Measurements from ENCODE around the gene BOK. TPM values are rescaled to one million over a fixed set of nuclear protein-coding genes. Genes with fewer than 3 reads are reported as not detected.

The BOK gene
- total RNA-seq, 6 donors from 2014 or later: 42.9 to 143 (median 61.3) TPM

- no peaks in the 10 kb centered on the region for H3K36me3 ChIP-seq
- WGBS, 2 donors: 16 to 32% methylated on average over 23 of the region's 62 CpGs
- peak overlapping the region in 2 of 4 donors; percentile 11 to 80 for H3K27ac ChIP-seq
- no peaks in the 10 kb centered on the region for H3K9me3 ChIP-seq
- peaks cover 0 to 17% (median 4%) of the 10 kb centered on the region in 4 donors for H3K27me3 ChIP-seq
- DNase-seq (peak in 1 of 2 donors; percentile 85), ATAC-seq (ENCODE audit: low FRiP score in 2 of 2) (peak; percentile 1 to 6)
- H3K4me3 ChIP-seq: peak overlapping the region in 3 of 4 donors; percentile 45 to 55 (median 46)
- H3K4me1 ChIP-seq: peaks cover 12 to 35% (median 24%) of the 10 kb centered on the region in 4 donors
- no peak for TF ChIP-seq EP300 (IDR thresholded peaks at IDR 0.05)
- TF ChIP-seq, protein P1, sequence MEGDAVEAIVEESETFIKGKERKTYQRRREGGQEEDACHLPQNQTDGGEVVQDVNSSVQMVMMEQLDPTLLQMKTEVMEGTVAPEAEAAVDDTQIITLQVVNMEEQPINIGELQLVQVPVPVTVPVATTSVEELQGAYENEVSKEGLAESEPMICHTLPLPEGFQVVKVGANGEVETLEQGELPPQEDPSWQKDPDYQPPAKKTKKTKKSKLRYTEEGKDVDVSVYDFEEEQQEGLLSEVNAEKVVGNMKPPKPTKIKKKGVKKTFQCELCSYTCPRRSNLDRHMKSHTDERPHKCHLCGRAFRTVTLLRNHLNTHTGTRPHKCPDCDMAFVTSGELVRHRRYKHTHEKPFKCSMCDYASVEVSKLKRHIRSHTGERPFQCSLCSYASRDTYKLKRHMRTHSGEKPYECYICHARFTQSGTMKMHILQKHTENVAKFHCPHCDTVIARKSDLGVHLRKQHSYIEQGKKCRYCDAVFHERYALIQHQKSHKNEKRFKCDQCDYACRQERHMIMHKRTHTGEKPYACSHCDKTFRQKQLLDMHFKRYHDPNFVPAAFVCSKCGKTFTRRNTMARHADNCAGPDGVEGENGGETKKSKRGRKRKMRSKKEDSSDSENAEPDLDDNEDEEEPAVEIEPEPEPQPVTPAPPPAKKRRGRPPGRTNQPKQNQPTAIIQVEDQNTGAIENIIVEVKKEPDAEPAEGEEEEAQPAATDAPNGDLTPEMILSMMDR (IDR thresholded peaks at IDR 0.05): no peak
- TF ChIP-seq POLR2AphosphoS5 (IDR thresholded peaks at IDR 0.05): no peak
- TF ChIP-seq POLR2A (IDR thresholded peaks at IDR 0.05): no peak
Measured at GRCh38 chr2:241541564-241542277, 16.8 kb upstream of the BOK start.

DNA sequence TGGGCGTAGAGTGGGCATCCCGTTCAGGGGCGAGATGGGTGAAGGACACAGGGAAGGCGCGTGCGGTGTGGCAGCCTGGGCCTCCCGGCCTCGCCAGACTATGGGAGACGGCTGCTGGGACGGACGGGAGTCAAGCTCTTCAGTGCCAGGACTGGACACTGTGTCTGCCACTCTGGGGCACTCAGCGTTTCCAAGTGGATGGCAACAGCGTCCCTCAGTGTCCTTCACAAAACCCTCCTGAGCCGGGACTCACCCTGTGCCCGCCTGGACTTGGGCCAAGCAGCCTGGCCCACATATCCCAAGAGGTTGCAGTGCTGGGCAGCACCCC lies 16.3 kb upstream of the BOK start:
- TF ChIP-seq POLR2A (IDR thresholded peaks at IDR 0.05): peak in 1 of 4 donors; percentile 13
- no peak for TF ChIP-seq EP300 (IDR thresholded peaks at IDR 0.05)
- no peak for TF ChIP-seq POLR2AphosphoS5 (IDR thresholded peaks at IDR 0.05)
- TF ChIP-seq, protein P1 (IDR thresholded peaks at IDR 0.05): no peak
- peaks cover 16 to 41% (median 30%) of the 10 kb centered on the region in 4 donors for H3K4me1 ChIP-seq
- peak overlapping the region in 2 of 4 donors; percentile 45 to 46 for H3K4me3 ChIP-seq
- H3K27ac ChIP-seq: peak overlapping the region in 1 of 4 donors; percentile 80
- ATAC-seq (ENCODE audit: low FRiP score in 2 of 2) (peak; percentile 3 to 54), DNase-seq (peak; percentile 81)
- 69 to 72% methylated on average over 15 of the region's 15 CpGs for WGBS, 2 donors
- no peaks in the 10 kb centered on the region for H3K36me3 ChIP-seq
- H3K27me3 ChIP-seq: peaks cover 0 to 17% (median 4%) of the 10 kb centered on the region in 4 donors
- H3K9me3 ChIP-seq: no peaks in the 10 kb centered on the region

- no peaks in the 10 kb centered on the region for H3K9me3 ChIP-seq
- peak overlapping the region in 1 of 4 donors; percentile 7 for H3K27ac ChIP-seq
- H3K4me1 ChIP-seq: peaks cover 29 to 54% (median 44%) of the 10 kb centered on the region in 4 donors
- no peak for DNase-seq
- TF ChIP-seq POLR2AphosphoS5 (IDR thresholded peaks at IDR 0.05): no peak
- no peak for TF ChIP-seq EP300 (IDR thresholded peaks at IDR 0.05)
- TF ChIP-seq POLR2A (IDR thresholded peaks at IDR 0.05): no peak
- TF ChIP-seq, protein P1 (IDR thresholded peaks at IDR 0.05): no peak
- no peak for ATAC-seq (ENCODE audit: low FRiP score in 2 of 2)
- no peaks in the 10 kb centered on the region for H3K36me3 ChIP-seq
- H3K4me3 ChIP-seq: no peak overlapping the region
- WGBS, 2 donors: 35 to 41% methylated on average over 10 of the region's 10 CpGs
- H3K27me3 ChIP-seq: peaks cover 0 to 17% (median 4%) of the 10 kb centered on the region in 4 donors
Measured at GRCh38 chr2:241545106-241545505, 13.4 kb upstream of the BOK start.

DNA sequence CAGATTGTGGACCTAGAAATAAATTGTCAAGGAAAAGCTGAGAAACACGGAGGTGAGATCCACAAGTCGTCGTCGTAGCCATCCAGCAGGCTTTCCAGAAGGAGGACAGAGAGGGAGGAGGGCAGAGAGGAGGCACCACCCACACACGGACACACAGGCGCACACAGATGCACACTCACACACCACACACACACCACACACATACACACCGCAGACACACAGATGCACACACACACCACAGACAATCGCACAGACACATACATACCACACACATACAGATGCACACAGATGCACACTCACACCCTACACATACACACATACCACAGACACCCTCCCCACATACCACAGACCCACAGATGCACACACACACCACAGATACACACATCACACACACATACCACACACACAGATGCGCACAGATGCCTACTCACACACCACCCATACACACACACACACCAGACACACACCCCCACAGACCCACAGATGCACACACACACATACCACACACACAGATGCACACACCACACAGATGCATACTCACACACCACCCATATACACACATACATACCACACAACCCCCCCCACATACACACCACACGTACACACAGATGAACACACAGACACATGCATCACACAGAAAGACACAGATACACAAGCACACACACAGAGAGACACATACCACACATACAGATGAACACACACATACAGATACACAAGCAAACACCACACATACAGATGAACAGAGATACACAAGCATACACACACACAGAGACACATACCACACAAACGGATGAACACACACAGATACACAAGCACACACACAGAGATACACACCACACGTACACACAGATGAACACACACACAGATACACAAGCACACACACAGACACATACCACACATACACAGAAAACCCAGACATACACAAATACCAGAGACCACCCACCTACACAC lies 12.7 kb upstream of the BOK start:
- DNase-seq (no peak), ATAC-seq (ENCODE audit: low FRiP score in 2 of 2) (no peak)
- no peaks in the 10 kb centered on the region for H3K9me3 ChIP-seq
- no peak overlapping the region for H3K27ac ChIP-seq
- no peak overlapping the region for H3K4me3 ChIP-seq
- H3K4me1 ChIP-seq: peaks cover 30 to 54% (median 46%) of the 10 kb centered on the region in 4 donors
- TF ChIP-seq POLR2AphosphoS5 (IDR thresholded peaks at IDR 0.05): no peak
- TF ChIP-seq, protein P1 (IDR thresholded peaks at IDR 0.05): no peak
- TF ChIP-seq EP300 (IDR thresholded peaks at IDR 0.05): no peak
- TF ChIP-seq POLR2A (IDR thresholded peaks at IDR 0.05): no peak
- H3K36me3 ChIP-seq: no peaks in the 10 kb centered on the region
- WGBS, 2 donors: 74 to 83% methylated on average over 11 to 12 of the region's 12 CpGs
- peaks cover 0 to 11% (median 4%) of the 10 kb centered on the region in 4 donors for H3K27me3 ChIP-seq
